Urothelium cell line (cell line): ENCODE results near the gene HEPACAM2.
A peak's percentile ranks its signal among the peaks of the same experiment; 100 is the strongest.

ENCODE experiments used
- DNase-seq: peaks from one replicate; pipeline ENCODE4 v3.0.0; 2011; ENCODE audit warnings: low spot score, mixed read lengths
- FAIRE-seq: peaks from 2 replicates; lab custom pipeline; 2011; peaks lifted over from hg19 to GRCh38; lab: Jason Lieb, UNC

HEPACAM2 gene

DNA sequence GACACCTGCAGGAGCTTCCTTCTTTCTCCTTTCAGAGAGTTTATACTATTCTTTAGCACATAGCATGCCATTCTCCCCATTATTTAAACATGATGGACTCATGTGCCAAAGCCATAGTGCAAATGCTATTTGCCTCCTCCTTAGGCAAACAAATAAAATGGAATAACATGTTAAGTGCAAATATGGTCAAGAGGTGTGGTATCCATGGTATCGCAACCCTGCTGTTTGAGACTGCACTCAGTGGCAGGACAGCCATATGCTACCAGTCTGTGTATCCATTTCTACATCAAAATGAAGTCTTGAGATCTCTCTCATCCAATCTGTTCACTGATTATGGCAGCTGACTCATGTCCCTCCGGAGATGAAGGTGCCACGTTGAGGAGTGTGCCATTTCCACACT is 22.8 kb downstream of the HEPACAM2 start:
- no peak for DNase-seq
- FAIRE-seq = peak; percentile 88

GRCh38 chr7:93202594-93203250 is 23.5 kb downstream of the HEPACAM2 start:
- FAIRE-seq = no peak

DNA sequence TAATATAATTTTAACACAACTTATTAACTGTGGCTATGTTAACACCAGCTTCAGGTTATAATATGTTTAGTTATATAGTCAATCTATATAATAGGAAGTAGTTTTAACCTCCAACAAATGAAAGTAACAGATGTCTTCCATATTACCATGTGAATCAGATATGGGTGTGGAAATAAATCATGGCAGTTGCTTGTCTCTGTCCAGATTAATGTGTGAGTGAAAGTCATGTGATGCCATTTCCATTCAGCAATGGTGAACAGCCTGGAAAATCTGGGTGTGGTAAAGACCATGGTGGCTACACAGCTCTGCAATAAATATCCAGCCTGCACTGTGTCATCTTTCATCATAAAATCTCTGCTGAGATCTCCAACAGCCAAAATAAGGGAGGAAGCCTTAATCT is 27.8 kb downstream of the HEPACAM2 start:
- FAIRE-seq = peak; percentile 52
- DNase-seq = no peak

More at GRCh38 chr7:93202594-93203250, 23.5 kb downstream of the HEPACAM2 start:
- no peak for DNase-seq

DNA sequence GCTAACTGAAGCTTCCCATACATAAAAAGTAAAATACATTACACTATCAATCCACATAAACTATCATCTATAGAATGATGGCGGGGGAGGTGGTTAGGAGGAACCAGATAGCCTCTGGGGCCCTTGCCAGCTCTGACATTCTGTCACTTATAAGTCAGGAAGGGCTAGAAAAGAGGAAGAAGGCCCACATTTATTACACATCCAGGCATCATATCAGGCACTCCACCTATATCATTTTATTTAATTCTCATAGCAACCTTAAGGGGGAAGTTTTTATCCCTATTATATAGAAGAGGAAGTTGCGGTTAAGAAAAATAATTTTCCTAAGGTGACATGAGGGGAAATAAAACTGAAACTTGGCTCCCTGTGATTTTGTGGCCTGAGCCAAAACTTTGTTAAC is 29.9 kb downstream of the HEPACAM2 start:
- DNase-seq = no peak
- FAIRE-seq = no peak

- DNase-seq (no peak), FAIRE-seq (no peak)
Observed at GRCh38 chr7:93194386-93194785, 31.9 kb downstream of the HEPACAM2 start.

DNA sequence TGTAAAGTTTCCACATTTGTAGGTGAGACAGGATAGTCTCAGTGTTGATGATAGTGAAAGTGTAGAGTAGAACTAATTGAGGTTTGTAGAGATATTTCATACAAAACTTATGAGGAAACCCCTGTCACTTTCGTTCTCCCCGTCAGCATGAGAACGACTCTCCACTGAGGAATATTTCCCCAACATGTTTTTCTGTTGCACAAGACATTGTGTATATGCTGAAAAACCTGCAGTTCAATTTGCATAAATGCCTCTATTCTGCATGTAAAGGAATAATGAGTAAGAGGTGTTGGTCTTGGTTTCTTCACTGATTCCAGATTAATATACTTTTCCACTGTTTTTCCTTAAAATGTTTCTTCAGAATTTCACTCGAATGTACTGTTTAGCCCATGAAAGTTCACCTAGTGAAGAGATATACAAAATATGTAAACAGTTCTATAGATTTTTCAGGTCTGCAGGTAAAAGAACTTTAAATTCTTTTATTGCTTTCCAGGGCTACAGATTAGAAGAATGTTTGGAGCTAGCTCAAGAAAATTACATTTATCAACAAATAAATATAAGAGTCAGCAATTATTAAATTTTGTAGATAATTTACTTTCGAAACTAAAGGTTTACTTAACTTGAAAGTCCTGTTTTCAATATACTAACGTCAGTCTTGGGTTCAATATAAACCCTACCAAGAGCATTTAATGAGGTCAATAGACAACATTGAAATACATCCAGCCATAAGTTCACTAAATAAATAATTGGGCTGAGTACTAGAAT is 37.2 kb downstream of the HEPACAM2 start:
- FAIRE-seq (no peak), DNase-seq (no peak)

GRCh38 chr7:93185303-93186027 is 40.8 kb downstream of the HEPACAM2 start:
- DNase-seq (no peak), FAIRE-seq (no peak)

DNA sequence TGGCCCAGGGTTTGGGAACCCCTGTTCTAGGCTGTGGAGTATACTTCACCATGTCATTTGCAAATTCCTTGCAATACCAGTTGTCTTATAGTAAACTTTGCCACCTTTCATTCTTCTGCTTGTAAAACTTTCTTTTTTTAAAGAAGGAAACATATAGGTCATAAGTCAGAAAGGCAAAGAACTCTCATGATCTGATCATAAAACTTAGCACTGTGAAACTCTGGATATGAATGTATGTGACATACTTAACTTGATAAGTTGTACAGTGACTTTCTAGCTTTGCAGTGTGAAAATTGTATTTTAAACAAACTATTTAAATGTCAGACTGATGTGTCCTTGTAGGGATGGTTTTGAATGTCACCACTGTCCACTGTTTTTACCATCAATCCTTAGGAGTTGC is 47.1 kb downstream of the HEPACAM2 start:
- FAIRE-seq = peak; percentile 20

GRCh38 chr7:93178213-93178612 is 48.1 kb downstream of the HEPACAM2 start:
- no peak for FAIRE-seq
- peak; percentile 18 for DNase-seq

More for the DNA sequence above, 47.1 kb downstream of the HEPACAM2 start:
- DNase-seq = no peak

GRCh38 chr7:93176992-93177580 is 49.2 kb downstream of the HEPACAM2 start:
- FAIRE-seq (no peak), DNase-seq (no peak)

GRCh38 chr7:93175219-93175618 is 51.0 kb downstream of the HEPACAM2 start:
- DNase-seq (no peak), FAIRE-seq (no peak)

GRCh38 chr7:93172683-93173082 is 53.6 kb downstream of the HEPACAM2 start:
- DNase-seq (no peak), FAIRE-seq (no peak)

DNA sequence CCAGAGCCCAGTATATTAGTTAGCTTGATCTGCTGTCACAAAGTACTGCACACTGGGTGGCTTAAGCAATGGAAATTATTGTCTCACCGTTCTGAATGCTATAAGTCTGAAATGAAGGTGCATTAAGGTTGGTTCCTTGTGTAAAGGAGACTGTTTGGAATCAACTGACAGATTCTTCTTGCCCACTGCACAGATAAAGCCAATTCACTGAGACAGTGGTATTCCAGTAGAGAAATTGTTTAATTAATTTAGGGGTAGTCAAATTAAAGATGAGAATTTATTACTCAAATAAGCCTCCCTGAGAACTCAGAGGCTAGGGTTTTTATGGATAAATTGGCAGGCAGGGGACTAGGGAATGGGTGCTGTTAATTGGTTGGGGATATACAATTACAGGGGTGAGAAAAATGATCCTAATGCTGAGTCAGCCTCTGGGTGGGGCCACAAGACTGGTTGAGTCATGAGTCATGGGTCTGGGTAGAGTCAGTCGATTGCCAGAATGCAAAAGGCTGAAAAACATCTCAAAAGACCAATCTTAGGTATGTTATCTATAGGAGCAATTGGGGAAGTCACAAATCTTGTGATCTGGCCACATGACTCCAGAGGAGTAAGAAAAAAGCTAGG is 54.6 kb downstream of the HEPACAM2 start:
- FAIRE-seq (no peak), DNase-seq (no peak)

DNA sequence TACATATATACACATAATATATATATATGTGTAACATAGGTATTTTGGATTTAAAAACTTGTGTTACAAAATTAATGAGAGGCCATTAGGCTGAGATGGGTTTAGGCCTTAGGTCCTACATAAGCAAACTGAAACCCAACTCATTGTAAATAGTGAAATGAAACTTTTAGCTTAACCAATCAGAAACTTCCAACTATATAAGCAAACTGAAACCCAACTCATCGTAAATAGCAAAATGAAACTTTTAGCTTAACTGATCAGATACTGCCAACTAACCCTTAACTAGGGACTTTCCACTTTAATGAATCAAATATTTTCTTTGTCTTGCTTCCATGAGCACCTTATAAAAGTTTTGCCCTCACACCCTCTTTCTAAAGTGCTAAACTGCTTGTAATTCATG is 60.8 kb downstream of the HEPACAM2 start:
- no peak for FAIRE-seq
- no peak for DNase-seq

DNA sequence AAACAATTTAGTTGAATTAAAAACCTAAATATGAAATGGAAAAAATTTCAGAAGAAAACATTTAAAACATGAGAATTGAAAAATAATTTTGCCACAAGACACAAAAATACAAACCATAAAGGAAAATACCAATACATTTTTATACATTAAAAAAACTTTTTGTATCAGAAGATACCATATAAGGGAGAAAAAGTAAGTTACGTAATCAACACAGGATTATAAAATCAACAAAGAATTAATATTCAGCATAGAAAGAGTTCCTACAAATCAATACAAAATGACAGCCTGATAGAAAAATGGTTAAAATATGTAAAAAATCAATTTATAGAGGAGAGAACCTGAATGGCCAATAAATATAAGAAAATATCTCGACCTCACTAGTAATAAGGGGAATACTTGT is 61.5 kb downstream of the HEPACAM2 start:
- DNase-seq = no peak
- no peak for FAIRE-seq

DNA sequence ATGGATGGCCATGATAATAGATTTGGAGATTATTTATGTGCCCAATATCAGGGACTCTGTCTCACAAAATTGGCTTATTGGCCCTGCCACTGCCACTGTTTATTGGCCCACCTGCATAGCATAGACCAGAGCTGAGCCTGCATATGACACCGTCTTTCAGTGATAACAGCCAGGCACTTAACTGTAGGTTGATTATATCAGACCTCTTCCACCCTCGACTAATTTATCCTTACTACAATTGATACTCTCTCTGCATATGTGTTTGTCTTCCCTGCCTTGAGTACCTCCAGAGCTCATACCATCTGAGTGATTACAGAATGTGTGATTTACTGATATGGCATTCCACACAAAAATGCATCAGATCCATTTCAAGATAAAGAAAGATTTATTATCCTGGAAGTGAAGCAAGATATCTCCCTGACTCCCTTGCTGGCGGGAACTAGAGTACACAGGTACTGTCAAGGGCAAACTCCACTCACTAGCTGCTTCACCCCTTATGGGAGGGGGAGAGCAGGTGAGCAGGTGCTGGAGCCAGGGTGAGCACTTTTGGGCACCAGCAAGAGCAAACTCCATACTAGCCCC is 65.0 kb downstream of the HEPACAM2 start:
- DNase-seq (no peak), FAIRE-seq (peak; percentile 59)

- DNase-seq = no peak
- no peak for FAIRE-seq
Observed at GRCh38 chr7:93160410-93160809, 65.9 kb downstream of the HEPACAM2 start.

- DNase-seq (no peak), FAIRE-seq (peak; percentile 5)
Observed at GRCh38 chr7:93159490-93159889, 66.8 kb downstream of the HEPACAM2 start.

DNA sequence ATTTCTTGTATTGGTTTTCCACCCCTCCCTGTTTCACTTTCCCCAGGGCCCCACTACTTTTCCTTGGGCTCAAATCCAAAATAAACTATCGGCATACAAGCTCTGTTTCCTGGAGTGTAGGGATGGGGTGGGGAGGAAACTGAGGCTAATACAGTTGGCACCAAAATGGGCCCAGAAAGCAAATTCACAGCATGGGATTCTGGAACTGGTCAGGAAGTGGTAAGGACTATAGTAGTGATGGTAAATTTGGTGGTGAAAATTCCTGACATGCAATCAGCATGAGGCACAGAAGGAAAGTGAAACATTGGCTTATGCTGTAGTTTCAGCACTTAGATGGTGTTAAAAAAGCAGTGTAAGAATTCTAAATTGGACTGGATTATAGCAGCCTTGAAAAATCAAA is 69.4 kb downstream of the HEPACAM2 start:
- FAIRE-seq (no peak), DNase-seq (peak; percentile 56)

- FAIRE-seq = no peak
- no peak for DNase-seq
Observed at GRCh38 chr7:93150200-93150835, 76.0 kb downstream of the HEPACAM2 start.
